ENCODE data around the gene MGMT. TPM values are rescaled to one million over a fixed set of nuclear protein-coding genes. Genes with fewer than 3 reads are reported as not detected.

The MGMT gene
- total RNA-seq, 1 donor from 2014 or later = 13.9 TPM

DNA sequence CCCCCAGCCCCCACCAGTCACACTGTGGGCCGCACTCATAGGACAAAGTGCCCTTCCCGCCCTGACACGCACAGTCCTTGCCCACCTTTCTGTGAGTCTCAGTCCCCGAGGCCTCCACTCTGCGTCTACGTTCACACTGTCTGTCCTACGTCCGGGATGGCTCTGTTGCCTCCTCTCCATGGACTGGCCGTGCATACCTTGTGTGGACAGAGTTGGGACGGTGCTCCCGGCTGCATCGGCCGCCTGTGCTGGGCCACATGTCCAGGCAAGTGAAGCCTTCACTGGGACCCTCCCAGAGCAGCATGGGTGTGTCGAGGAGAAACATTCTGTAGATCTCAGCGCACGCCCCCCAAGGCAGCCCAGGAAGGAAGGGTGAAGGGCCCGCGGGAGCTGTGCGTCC, 239.0 kb downstream of the MGMT start:
- Mint-ChIP-seq H3K4me3 (ENCODE audit: unreplicated experiment) (no peak overlapping the region), H3K27me3 (ENCODE audit: low read depth) (peaks cover 2% of the 10 kb centered on the region), H3K9me3 (ENCODE audit: low read depth) (no peaks in the 10 kb centered on the region), H3K36me3 (ENCODE audit: low read depth) (peaks cover 1% of the 10 kb centered on the region), H3K4me1 (ENCODE audit: low read depth) (peaks cover 9% of the 10 kb centered on the region), H3K27ac (ENCODE audit: unreplicated experiment) (no peak overlapping the region)
- no peak for DNase-seq (ENCODE audit: low spot score)
- TF ChIP-seq CTCF (IDR thresholded peaks at IDR 0.05) = no peak

- H3K4me1 Mint-ChIP-seq (ENCODE audit: low read depth) = peaks cover 9% of the 10 kb centered on the region
- TF ChIP-seq CTCF (IDR thresholded peaks at IDR 0.05) = no peak
- DNase-seq (ENCODE audit: low spot score) = no peak
- H3K4me3 Mint-ChIP-seq (ENCODE audit: unreplicated experiment) = no peak overlapping the region
- H3K36me3 Mint-ChIP-seq (ENCODE audit: low read depth) = peaks cover 1% of the 10 kb centered on the region
- H3K27ac Mint-ChIP-seq (ENCODE audit: unreplicated experiment) = no peak overlapping the region
- H3K9me3 Mint-ChIP-seq (ENCODE audit: low read depth) = no peaks in the 10 kb centered on the region
- H3K27me3 Mint-ChIP-seq (ENCODE audit: low read depth) = peaks cover 2% of the 10 kb centered on the region
Measured at GRCh38 chr10:129706523-129706922, 239.5 kb downstream of the MGMT start.

- peaks cover 2% of the 10 kb centered on the region for H3K27me3 Mint-ChIP-seq (ENCODE audit: low read depth)
- no peaks in the 10 kb centered on the region for H3K9me3 Mint-ChIP-seq (ENCODE audit: low read depth)
- H3K27ac Mint-ChIP-seq (ENCODE audit: unreplicated experiment) = no peak overlapping the region
- TF ChIP-seq CTCF (IDR thresholded peaks at IDR 0.05) = no peak
- H3K4me1 Mint-ChIP-seq (ENCODE audit: low read depth) = peaks cover 9% of the 10 kb centered on the region
- no peak overlapping the region for H3K4me3 Mint-ChIP-seq (ENCODE audit: unreplicated experiment)
- peaks cover 1% of the 10 kb centered on the region for H3K36me3 Mint-ChIP-seq (ENCODE audit: low read depth)
- DNase-seq (ENCODE audit: low spot score) = no peak
Measured at GRCh38 chr10:129707406-129708388, 240.7 kb downstream of the MGMT start.

GRCh38 chr10:129709101-129709500, 242.1 kb downstream of the MGMT start:
- H3K9me3 Mint-ChIP-seq (ENCODE audit: low read depth) = no peaks in the 10 kb centered on the region
- no peak overlapping the region for H3K27ac Mint-ChIP-seq (ENCODE audit: unreplicated experiment)
- no peak overlapping the region for H3K4me3 Mint-ChIP-seq (ENCODE audit: unreplicated experiment)
- no peak for TF ChIP-seq CTCF (IDR thresholded peaks at IDR 0.05)
- peaks cover 9% of the 10 kb centered on the region for H3K4me1 Mint-ChIP-seq (ENCODE audit: low read depth)
- peaks cover 1% of the 10 kb centered on the region for H3K36me3 Mint-ChIP-seq (ENCODE audit: low read depth)
- no peak for DNase-seq (ENCODE audit: low spot score)
- H3K27me3 Mint-ChIP-seq (ENCODE audit: low read depth) = no peaks in the 10 kb centered on the region

- H3K9me3 Mint-ChIP-seq (ENCODE audit: low read depth) = no peaks in the 10 kb centered on the region
- H3K4me1 Mint-ChIP-seq (ENCODE audit: low read depth) = peaks cover 9% of the 10 kb centered on the region
- no peak overlapping the region for H3K27ac Mint-ChIP-seq (ENCODE audit: unreplicated experiment)
- no peaks in the 10 kb centered on the region for H3K27me3 Mint-ChIP-seq (ENCODE audit: low read depth)
- no peak for TF ChIP-seq CTCF (IDR thresholded peaks at IDR 0.05)
- H3K36me3 Mint-ChIP-seq (ENCODE audit: low read depth) = peaks cover under 1% of the 10 kb centered on the region
- no peak overlapping the region for H3K4me3 Mint-ChIP-seq (ENCODE audit: unreplicated experiment)
- DNase-seq (ENCODE audit: low spot score) = no peak
Measured at GRCh38 chr10:129709627-129710509, 242.8 kb downstream of the MGMT start.

Measured in chondrocyte (in vitro differentiated cells).